H1 (cell line): ENCODE data around the gene ID1.

Experiments
- CEBPB ChIP-seq: IDR thresholded peaks from 2 replicates; pipeline ENCODE4 v1.6.1; 2012; ENCODE audit warnings: low read depth, low read length
- CHD1 ChIP-seq: IDR thresholded peaks from 2 replicates; pipeline ENCODE4 v1.6.1; 2012; ENCODE audit warnings: low read depth, low read length, improper control_type of control experiment
- EP300 ChIP-seq, 2 experiments: IDR thresholded peaks; 1 replicate in 1 of 2; 2 replicates in 1 of 2; pipeline ENCODE4 v1.6.1; 2011 to 2012; ENCODE audit warnings: low read depth in 2 of 2, low read length in 2 of 2, mild to moderate bottlenecking in 2 of 2, borderline replicate concordance in 1 of 2, inconsistent platforms in 1 of 2, moderate library complexity in 1 of 2
- EZH2 ChIP-seq: fragments of 200-600 bp; sonication (generic); IDR thresholded peaks from 2 replicates; pipeline ENCODE4 v1.7.1; 2012; ENCODE audit warnings: low read depth, mild to moderate bottlenecking, moderate library complexity, low read length, inconsistent platforms; ENCODE audit not compliant: severe bottlenecking
- HDAC6 ChIP-seq: IDR thresholded peaks from one replicate; pipeline ENCODE4 v1.7.1; 2012; ENCODE audit warnings: low read depth, mild to moderate bottlenecking, inconsistent platforms, low read length, moderate library complexity
- POLR2A ChIP-seq, 2 experiments: IDR thresholded peaks; 1 replicate in 1 of 2; 2 replicates in 1 of 2; pipeline ENCODE4 v1.6.1; 2011; ENCODE audit warnings: low read depth in 2 of 2, low read length in 2 of 2, mild to moderate bottlenecking in 2 of 2; ENCODE audit errors: control extremely low read depth in 1 of 2
- SIN3A ChIP-seq, 2 experiments: IDR thresholded peaks in 1 of 2; conservative IDR thresholded peaks in 1 of 2; 2 replicates each; pipeline ENCODE4 v1.6.1; 2011 to 2012; ENCODE audit warnings: low read length in 2 of 2, improper control_type of control experiment in 1 of 2, low read depth in 1 of 2, mild to moderate bottlenecking in 1 of 2
- SP1 ChIP-seq: IDR thresholded peaks from 2 replicates; pipeline ENCODE4 v1.6.1; 2011; ENCODE audit warnings: low read depth, low read length
- SRF ChIP-seq: IDR thresholded peaks from 2 replicates; pipeline ENCODE4 v1.6.1; 2011; ENCODE audit warnings: mild to moderate bottlenecking, low read depth, low read length, moderate library complexity
- TEAD4 ChIP-seq: IDR thresholded peaks from 2 replicates; pipeline ENCODE4 v1.6.1; 2012; ENCODE audit warnings: low read depth, low read length, inconsistent platforms, mixed read lengths
- YY1 ChIP-seq: IDR thresholded peaks from 2 replicates; pipeline ENCODE4 v1.6.1; 2011; ENCODE audit warnings: low read depth, mild to moderate bottlenecking, low read length
- ZNF274 ChIP-seq: IDR thresholded peaks from 2 replicates; pipeline ENCODE4 v1.7.0; 2012; ENCODE audit warnings: low read length, borderline replicate concordance; ENCODE audit errors: extremely low read depth
- TF ChIP-seq, protein P1 (sequence below), 3 experiments: IDR thresholded peaks; 1 replicate in 2 of 3; 2 replicates in 1 of 3; pipeline versions ENCODE4 v1.5.1 to v1.6.1; 2011; ENCODE audit warnings: low read length in 3 of 3, mild to moderate bottlenecking in 3 of 3, inconsistent platforms in 2 of 3, low read depth in 1 of 3, moderate library complexity in 1 of 3; ENCODE audit not compliant: insufficient read depth in 1 of 3; ENCODE audit errors: control extremely low read depth in 1 of 3

DNA sequence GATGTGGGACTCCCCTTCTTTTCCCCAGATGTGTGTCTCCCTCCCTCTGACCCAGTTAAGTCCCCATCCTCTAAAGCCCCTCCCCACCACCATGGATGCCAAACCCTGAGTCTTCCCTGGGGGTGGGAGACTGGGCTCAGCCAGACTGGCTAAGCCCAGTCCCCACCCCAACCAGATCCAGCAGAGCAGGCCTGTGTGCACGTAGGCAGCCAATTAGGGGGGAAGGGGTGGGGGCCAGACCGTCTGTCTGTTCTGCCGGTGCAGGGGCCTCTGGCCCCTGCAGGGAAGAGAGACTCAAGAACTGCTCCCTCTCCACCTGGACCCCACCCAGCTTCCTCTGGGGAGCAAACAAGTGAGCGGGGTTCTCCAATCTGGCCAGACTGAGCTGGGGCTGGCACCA is 33.2 kb downstream of the ID1 start:
- TF ChIP-seq POLR2A (IDR thresholded peaks at IDR 0.05; ENCODE audit: control extremely low read depth in 1 of 2, low read depth in 2 of 2, low read length in 2 of 2) (no peak), SRF (no peak), SIN3A (conservative IDR thresholded peaks at IDR 0.05 in 1 of 2, IDR thresholded peaks at IDR 0.05 in 1 of 2; ENCODE audit: low read depth in 1 of 2, low read length in 2 of 2) (no peak), EZH2 (no peak), YY1 (no peak), CHD1 (no peak), SP1 (no peak), EP300 (IDR thresholded peaks at IDR 0.05; ENCODE audit: borderline replicate concordance in 1 of 2, low read depth in 2 of 2, low read length in 2 of 2) (no peak), HDAC6 (no peak), ZNF274 (no peak), TEAD4 (no peak), CEBPB (no peak)
- TF ChIP-seq, protein P1, sequence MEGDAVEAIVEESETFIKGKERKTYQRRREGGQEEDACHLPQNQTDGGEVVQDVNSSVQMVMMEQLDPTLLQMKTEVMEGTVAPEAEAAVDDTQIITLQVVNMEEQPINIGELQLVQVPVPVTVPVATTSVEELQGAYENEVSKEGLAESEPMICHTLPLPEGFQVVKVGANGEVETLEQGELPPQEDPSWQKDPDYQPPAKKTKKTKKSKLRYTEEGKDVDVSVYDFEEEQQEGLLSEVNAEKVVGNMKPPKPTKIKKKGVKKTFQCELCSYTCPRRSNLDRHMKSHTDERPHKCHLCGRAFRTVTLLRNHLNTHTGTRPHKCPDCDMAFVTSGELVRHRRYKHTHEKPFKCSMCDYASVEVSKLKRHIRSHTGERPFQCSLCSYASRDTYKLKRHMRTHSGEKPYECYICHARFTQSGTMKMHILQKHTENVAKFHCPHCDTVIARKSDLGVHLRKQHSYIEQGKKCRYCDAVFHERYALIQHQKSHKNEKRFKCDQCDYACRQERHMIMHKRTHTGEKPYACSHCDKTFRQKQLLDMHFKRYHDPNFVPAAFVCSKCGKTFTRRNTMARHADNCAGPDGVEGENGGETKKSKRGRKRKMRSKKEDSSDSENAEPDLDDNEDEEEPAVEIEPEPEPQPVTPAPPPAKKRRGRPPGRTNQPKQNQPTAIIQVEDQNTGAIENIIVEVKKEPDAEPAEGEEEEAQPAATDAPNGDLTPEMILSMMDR (IDR thresholded peaks at IDR 0.05; ENCODE audit: control extremely low read depth in 1 of 3, insufficient read depth in 1 of 3, low read depth in 1 of 3, low read length in 3 of 3): no peak
